Measurements from ENCODE around the gene VAC14.

Gene VAC14

DNA sequence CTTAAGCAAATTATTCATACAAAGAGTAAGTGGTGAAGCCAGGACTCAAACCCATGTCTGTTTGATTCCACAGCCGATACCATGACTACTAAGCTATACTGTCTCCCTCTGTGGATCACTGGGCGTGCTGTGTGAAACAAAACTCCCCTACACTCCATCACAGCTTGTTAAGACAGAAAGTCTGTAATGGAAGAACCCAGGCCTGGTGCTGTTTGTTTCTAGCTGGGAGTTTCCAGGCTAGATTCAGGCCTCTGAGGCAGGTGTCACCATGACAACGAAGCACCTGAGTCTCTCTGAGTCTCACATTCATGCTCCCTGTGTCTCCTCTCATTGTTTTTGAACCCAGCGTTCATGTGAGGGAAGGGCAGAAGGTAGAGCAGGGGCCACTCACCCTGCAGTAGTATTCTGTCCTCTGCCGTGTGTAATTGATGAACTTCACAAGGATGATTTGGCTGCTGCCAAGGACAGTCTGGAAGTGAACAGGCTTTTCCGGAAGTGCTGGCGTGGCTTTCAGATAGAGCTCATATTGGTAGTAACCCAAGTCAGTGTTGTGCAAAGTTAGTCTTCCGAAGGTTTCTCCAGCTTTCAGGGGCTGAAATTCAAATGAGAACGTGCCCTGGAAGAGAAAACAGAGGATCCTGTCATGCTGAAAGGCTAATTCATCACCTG is 8.6 kb upstream of the VAC14 start:
- Histone ChIP-seq H3K9ac (ENCODE audit: low read length) (no peak overlapping the region), H3K4me1 (ENCODE audit: control insufficient read depth in 1 of 2, insufficient read depth in 2 of 2, low read length in 2 of 2) (no peaks in the 10 kb centered on the region), H2AK5ac (ENCODE audit: low read length) (no peak overlapping the region), H3K36me3 (ENCODE audit: control insufficient read depth in 1 of 2, insufficient read depth in 2 of 2, low read length in 2 of 2) (no peaks in the 10 kb centered on the region), H4K8ac (ENCODE audit: low read depth, low read length) (no peak overlapping the region), H2BK120ac (ENCODE audit: insufficient read depth, low read length, poor library complexity) (no peak overlapping the region), H3K23ac (ENCODE audit: low read length) (no peak overlapping the region), H3K4ac (ENCODE audit: low read depth, low read length) (no peak overlapping the region), H3K27me3 (ENCODE audit: insufficient read depth, low read length) (no peaks in the 10 kb centered on the region), H2BK5ac (ENCODE audit: low read depth, low read length, poor library complexity) (no peak overlapping the region), H3K4me3 (ENCODE audit: low read depth, low read length) (no peak overlapping the region), H3K9me3 (ENCODE audit: insufficient read depth, low read depth, low read length) (peaks cover 2% of the 10 kb centered on the region), H3K14ac (ENCODE audit: low read length) (no peak overlapping the region), H3K79me2 (ENCODE audit: control insufficient read depth, insufficient read depth, low read length, poor library complexity) (no peaks in the 10 kb centered on the region), H4K12ac (ENCODE audit: low read depth, low read length) (no peak overlapping the region), H3K27ac (ENCODE audit: low read depth, low read length) (no peak overlapping the region), H3K18ac (ENCODE audit: low read length) (no peak overlapping the region), H2AFZ (ENCODE audit: insufficient read depth, low read length, poor library complexity) (no peak overlapping the region), H3K4me2 (ENCODE audit: low read length) (no peak overlapping the region), H2BK12ac (ENCODE audit: low read length) (no peak overlapping the region), H4K91ac (ENCODE audit: low read depth, low read length) (no peak overlapping the region), H3K79me1 (ENCODE audit: low read length) (no peaks in the 10 kb centered on the region)
- no peak for DNase-seq
- WGBS (ENCODE audit: extremely low coverage, insufficient coverage, insufficient read length): no CpG with 5 or more reads among the region's 9 CpGs

DNA sequence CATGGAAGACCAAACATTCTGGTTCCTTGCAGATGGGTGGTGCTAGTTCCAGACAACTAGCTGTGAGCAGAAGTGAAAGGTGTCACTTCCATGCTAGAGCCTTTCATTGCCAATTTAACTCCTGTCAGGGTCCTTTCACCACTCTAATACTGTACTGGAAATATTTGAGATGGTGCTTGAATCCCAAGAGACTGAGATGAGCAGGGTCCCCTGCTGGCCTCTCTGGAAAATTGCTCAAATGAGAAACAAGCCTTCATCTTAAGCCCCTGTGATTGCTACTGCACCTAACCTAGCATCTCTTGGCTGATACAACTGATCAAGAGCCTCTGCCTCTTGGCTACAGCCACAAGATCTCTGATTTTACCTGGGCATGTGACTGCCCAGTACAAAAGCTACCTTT is 7.4 kb upstream of the VAC14 start:
- Histone ChIP-seq H3K9ac (ENCODE audit: low read length) (no peak overlapping the region), H4K12ac (ENCODE audit: low read depth, low read length) (no peak overlapping the region), H3K4ac (ENCODE audit: low read depth, low read length) (no peak overlapping the region), H3K4me1 (ENCODE audit: control insufficient read depth in 1 of 2, insufficient read depth in 2 of 2, low read length in 2 of 2) (no peaks in the 10 kb centered on the region), H2AFZ (ENCODE audit: insufficient read depth, low read length, poor library complexity) (no peak overlapping the region), H2AK5ac (ENCODE audit: low read length) (no peak overlapping the region), H3K14ac (ENCODE audit: low read length) (no peak overlapping the region), H2BK12ac (ENCODE audit: low read length) (no peak overlapping the region), H2BK120ac (ENCODE audit: insufficient read depth, low read length, poor library complexity) (no peak overlapping the region), H3K18ac (ENCODE audit: low read length) (no peak overlapping the region), H3K4me2 (ENCODE audit: low read length) (no peak overlapping the region), H3K9me3 (ENCODE audit: insufficient read depth, low read depth, low read length) (peaks cover 4% of the 10 kb centered on the region), H3K4me3 (ENCODE audit: low read depth, low read length) (no peak overlapping the region), H3K27me3 (ENCODE audit: insufficient read depth, low read length) (no peaks in the 10 kb centered on the region), H3K23ac (ENCODE audit: low read length) (no peak overlapping the region), H3K79me2 (ENCODE audit: control insufficient read depth, insufficient read depth, low read length, poor library complexity) (no peaks in the 10 kb centered on the region), H4K8ac (ENCODE audit: low read depth, low read length) (no peak overlapping the region), H3K27ac (ENCODE audit: low read depth, low read length) (no peak overlapping the region), H2BK5ac (ENCODE audit: low read depth, low read length, poor library complexity) (no peak overlapping the region), H3K36me3 (ENCODE audit: control insufficient read depth in 1 of 2, insufficient read depth in 2 of 2, low read length in 2 of 2) (no peaks in the 10 kb centered on the region), H3K79me1 (ENCODE audit: low read length) (no peaks in the 10 kb centered on the region), H4K91ac (ENCODE audit: low read depth, low read length) (no peak overlapping the region)
- DNase-seq: no peak

DNA sequence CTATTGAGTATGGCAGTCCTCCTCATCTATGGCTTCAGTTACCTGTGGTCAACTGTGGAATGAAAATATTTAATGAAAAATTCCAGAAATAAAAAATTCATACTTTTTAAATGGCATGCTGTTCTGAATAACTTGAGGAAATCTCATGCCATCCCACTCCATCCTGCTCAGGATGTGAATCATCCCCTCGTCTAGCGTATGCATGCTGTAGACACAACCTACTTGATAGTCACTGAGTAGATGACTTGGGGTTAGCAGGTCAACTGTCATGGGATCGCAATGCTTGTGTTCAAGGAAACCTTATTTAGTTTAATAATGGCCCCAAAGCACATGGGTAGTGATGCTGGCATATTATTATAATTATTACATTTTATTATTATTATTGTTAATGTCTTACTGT is 4.8 kb upstream of the VAC14 start:
- Histone ChIP-seq H3K27ac (ENCODE audit: low read depth, low read length) (no peak overlapping the region), H2AK5ac (ENCODE audit: low read length) (no peak overlapping the region), H2AFZ (ENCODE audit: insufficient read depth, low read length, poor library complexity) (no peak overlapping the region), H3K4me3 (ENCODE audit: low read depth, low read length) (no peak overlapping the region), H3K9ac (ENCODE audit: low read length) (no peak overlapping the region), H3K23ac (ENCODE audit: low read length) (no peak overlapping the region), H3K4me1 (ENCODE audit: control insufficient read depth in 1 of 2, insufficient read depth in 2 of 2, low read length in 2 of 2) (no peaks in the 10 kb centered on the region), H2BK120ac (ENCODE audit: insufficient read depth, low read length, poor library complexity) (no peak overlapping the region), H4K91ac (ENCODE audit: low read depth, low read length) (no peak overlapping the region), H4K12ac (ENCODE audit: low read depth, low read length) (no peak overlapping the region), H3K36me3 (ENCODE audit: control insufficient read depth in 1 of 2, insufficient read depth in 2 of 2, low read length in 2 of 2) (no peaks in the 10 kb centered on the region), H3K14ac (ENCODE audit: low read length) (no peak overlapping the region), H3K27me3 (ENCODE audit: insufficient read depth, low read length) (no peaks in the 10 kb centered on the region), H2BK5ac (ENCODE audit: low read depth, low read length, poor library complexity) (no peak overlapping the region), H3K4ac (ENCODE audit: low read depth, low read length) (no peak overlapping the region), H2BK12ac (ENCODE audit: low read length) (no peak overlapping the region), H3K18ac (ENCODE audit: low read length) (no peak overlapping the region), H4K8ac (ENCODE audit: low read depth, low read length) (no peak overlapping the region), H3K79me1 (ENCODE audit: low read length) (peaks cover 1% of the 10 kb centered on the region), H3K4me2 (ENCODE audit: low read length) (no peak overlapping the region), H3K9me3 (ENCODE audit: insufficient read depth, low read depth, low read length) (peaks cover 4% of the 10 kb centered on the region), H3K79me2 (ENCODE audit: control insufficient read depth, insufficient read depth, low read length, poor library complexity) (no peaks in the 10 kb centered on the region)
- WGBS (ENCODE audit: extremely low coverage, insufficient coverage, insufficient read length): no CpG with 5 or more reads among the region's 3 CpGs
- DNase-seq: no peak

DNA sequence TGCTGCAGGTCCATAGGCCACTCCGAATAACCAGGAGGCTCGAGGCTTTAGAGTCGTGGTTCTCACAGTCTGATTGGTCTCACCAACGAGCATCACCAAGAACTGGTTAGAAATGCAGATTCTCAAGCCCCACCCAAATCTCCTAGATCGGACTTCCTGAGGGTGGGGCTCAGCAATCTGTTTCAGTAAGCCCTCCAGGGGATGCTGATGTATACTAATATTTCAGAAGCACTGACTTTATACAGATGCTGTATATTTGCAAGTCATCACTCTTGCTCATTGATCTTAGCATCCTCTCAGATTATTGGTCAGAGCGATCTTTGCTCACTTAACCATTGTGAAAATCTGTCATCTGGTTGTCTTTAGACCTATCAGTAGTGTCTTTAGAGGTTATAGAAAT is 4.4 kb upstream of the VAC14 start:
- no peak overlapping the region for H2BK120ac ChIP-seq (ENCODE audit: insufficient read depth, low read length, poor library complexity)
- no peak overlapping the region for H3K27ac ChIP-seq (ENCODE audit: low read depth, low read length)
- no peaks in the 10 kb centered on the region for H3K36me3 ChIP-seq (ENCODE audit: control insufficient read depth in 1 of 2, insufficient read depth in 2 of 2, low read length in 2 of 2)
- peaks cover 3% of the 10 kb centered on the region for H3K79me1 ChIP-seq (ENCODE audit: low read length)
- no peaks in the 10 kb centered on the region for H3K27me3 ChIP-seq (ENCODE audit: insufficient read depth, low read length)
- H4K8ac ChIP-seq (ENCODE audit: low read depth, low read length): no peak overlapping the region
- no peak overlapping the region for H3K4ac ChIP-seq (ENCODE audit: low read depth, low read length)
- no peak overlapping the region for H2BK12ac ChIP-seq (ENCODE audit: low read length)
- H3K9ac ChIP-seq (ENCODE audit: low read length): no peak overlapping the region
- no peak overlapping the region for H3K14ac ChIP-seq (ENCODE audit: low read length)
- no peak for DNase-seq
- H3K79me2 ChIP-seq (ENCODE audit: control insufficient read depth, insufficient read depth, low read length, poor library complexity): no peaks in the 10 kb centered on the region
- no peak overlapping the region for H2AFZ ChIP-seq (ENCODE audit: insufficient read depth, low read length, poor library complexity)
- H3K4me2 ChIP-seq (ENCODE audit: low read length): no peak overlapping the region
- H4K12ac ChIP-seq (ENCODE audit: low read depth, low read length): no peak overlapping the region
- no peak overlapping the region for H2AK5ac ChIP-seq (ENCODE audit: low read length)
- peaks cover under 1 to 1% of the 10 kb centered on the region in 2 experiments for H3K4me1 ChIP-seq (ENCODE audit: control insufficient read depth in 1 of 2, insufficient read depth in 2 of 2, low read length in 2 of 2)
- no CpG with 5 or more reads among the region's 6 CpGs for WGBS (ENCODE audit: extremely low coverage, insufficient coverage, insufficient read length)
- H3K18ac ChIP-seq (ENCODE audit: low read length): no peak overlapping the region
- no peak overlapping the region for H2BK5ac ChIP-seq (ENCODE audit: low read depth, low read length, poor library complexity)
- H4K91ac ChIP-seq (ENCODE audit: low read depth, low read length): no peak overlapping the region
- no peak overlapping the region for H3K23ac ChIP-seq (ENCODE audit: low read length)
- no peak overlapping the region for H3K4me3 ChIP-seq (ENCODE audit: low read depth, low read length)
- peaks cover 4% of the 10 kb centered on the region for H3K9me3 ChIP-seq (ENCODE audit: insufficient read depth, low read depth, low read length)
